Peyer's patch (tissue), 4 donors: ENCODE results near the gene TRABD2A. TPM values are rescaled to one million over a fixed set of nuclear protein-coding genes. Genes with fewer than 3 reads are reported as not detected.
"Not testable (repeated sequence)": the region's sequence is repeated elsewhere in the genome, so short reads cannot be mapped to it uniquely, and the experiment has no call there.

Source experiments
- DNase-seq, 3 donors: peaks; one replicate each; pipeline ENCODE4 v3.0.0-alpha.2; 2017 to 2019
- H3K27ac ChIP-seq, 4 donors: fragments of 200-600 bp; sonication (generic); one replicate each; pipeline ENCODE4 v1.5.1; 2016 to 2019
- H3K27me3 ChIP-seq, 2 donors: fragments of 200-600 bp; sonication (generic); one replicate each; pipeline ENCODE4 v1.5.1; 2019
- H3K36me3 ChIP-seq, 3 donors: fragments of 200-600 bp; sonication (generic); one replicate each; pipeline ENCODE4 v1.5.1; 2016 to 2019
- H3K4me1 ChIP-seq, 4 donors: fragments of 200-600 bp; sonication (generic); one replicate each; pipeline ENCODE4 v1.5.1; 2016 to 2019
- H3K4me3 ChIP-seq, 4 donors: fragments of 200-600 bp; sonication (generic); 1 replicate in 3 of 4; 2 replicates in 1 of 4; pipeline ENCODE4 v1.5.1; 2016 to 2019; ENCODE audit warnings: mild to moderate bottlenecking in 1 of 4
- H3K9me3 ChIP-seq, 4 donors: fragments of 200-600 bp; sonication (generic); one replicate each; pipeline ENCODE4 v1.5.1; 2016 to 2019; ENCODE audit warnings: mild to moderate bottlenecking in 1 of 4
- CTCF ChIP-seq, 6 experiments: fragments of 450-650 bp in 4 of 6; fragments of 200-600 bp in 2 of 6; sonication (generic) in 1 of 6; IDR thresholded peaks; one replicate each; pipeline ENCODE4 v1.5.1; 2017 to 2019; ENCODE audit warnings: antibody characterized with exemption in 6 of 6, mild to moderate bottlenecking in 3 of 6, moderate library complexity in 1 of 6
- POLR2A ChIP-seq, 2 donors: fragments of 450-650 bp; IDR thresholded peaks; one replicate each; pipeline ENCODE4 v1.5.1; 2017; ENCODE audit warnings: antibody characterized with exemption in 2 of 2, mild to moderate bottlenecking in 2 of 2, moderate library complexity in 2 of 2
- total RNA-seq, 4 donors: library from RNA; depleted of rRNA; stranded (reverse); fragments of >200 nt; gene quantifications; one replicate each; pipeline ENCODE4 v1.1.0, GENCODE V29; 2016

Gene TRABD2A
- total RNA-seq, 4 donors from 2014 or later, result 32.2 to 85.4 (median 55.0) TPM

- Histone ChIP-seq H3K36me3 (no peaks in the 10 kb centered on the region), H3K4me1 (peaks cover 0 to 32% (median 12%) of the 10 kb centered on the region in 4 donors), H3K27ac (peak overlapping the region; percentile 65 to 85 (median 70)), H3K27me3 (no peaks in the 10 kb centered on the region), H3K9me3 (no peaks in the 10 kb centered on the region), H3K4me3 (peak overlapping the region in 1 of 4 donors; percentile 22)
- TF ChIP-seq CTCF (IDR thresholded peaks at IDR 0.05) (no peak), POLR2A (IDR thresholded peaks at IDR 0.05) (peak in 1 of 2 donors; percentile 16)
- DNase-seq, result peak in 1 of 3 donors; percentile 76
These were observed 43.6 kb upstream of the TRABD2A start for GRCh38 chr2:84924173-84925106.

GRCh38 chr2:84923009-84923408 lies 42.1 kb upstream of the TRABD2A start:
- no peak overlapping the region for H3K4me3 ChIP-seq
- peaks cover 0 to 36% (median 12%) of the 10 kb centered on the region in 4 donors for H3K4me1 ChIP-seq
- H3K27me3 ChIP-seq, result no peaks in the 10 kb centered on the region
- H3K36me3 ChIP-seq, result no peaks in the 10 kb centered on the region
- DNase-seq, result no peak
- TF ChIP-seq POLR2A (IDR thresholded peaks at IDR 0.05) (no peak), CTCF (IDR thresholded peaks at IDR 0.05) (no peak)
- no peaks in the 10 kb centered on the region for H3K9me3 ChIP-seq
- peak overlapping the region in 2 of 4 donors; percentile 38 to 65 for H3K27ac ChIP-seq

GRCh38 chr2:84919885-84920580 lies 39.1 kb upstream of the TRABD2A start:
- Histone ChIP-seq H3K4me3 (no peak overlapping the region), H3K9me3 (no peaks in the 10 kb centered on the region), H3K36me3 (no peaks in the 10 kb centered on the region), H3K4me1 (peaks cover 0 to 28% (median 5%) of the 10 kb centered on the region in 4 donors), H3K27me3 (no peaks in the 10 kb centered on the region), H3K27ac (peak overlapping the region; percentile 65 to 81 (median 75))
- TF ChIP-seq POLR2A (IDR thresholded peaks at IDR 0.05) (no peak), CTCF (IDR thresholded peaks at IDR 0.05) (no peak)
- DNase-seq, result peak in 1 of 3 donors; percentile 81

- TF ChIP-seq POLR2A (IDR thresholded peaks at IDR 0.05) (no peak), CTCF (IDR thresholded peaks at IDR 0.05) (no peak)
- H3K27me3 ChIP-seq, result no peaks in the 10 kb centered on the region
- H3K27ac ChIP-seq, result no peak overlapping the region
- no peaks in the 10 kb centered on the region for H3K36me3 ChIP-seq
- DNase-seq, result no peak
- peaks cover 0 to 16% (median 2%) of the 10 kb centered on the region in 4 donors for H3K4me1 ChIP-seq
- H3K9me3 ChIP-seq, result no peaks in the 10 kb centered on the region
- H3K4me3 ChIP-seq, result no peak overlapping the region
These were observed 37.5 kb upstream of the TRABD2A start for GRCh38 chr2:84918430-84918829.

- H3K27me3 ChIP-seq, H3K27ac ChIP-seq, H3K4me3 ChIP-seq, DNase-seq, H3K9me3 ChIP-seq, H3K36me3 ChIP-seq: not testable (repeated sequence)
- H3K4me1 ChIP-seq, result peaks cover 0 to 16% (median 2%) of the 10 kb centered on the region in 4 donors
These were observed 36.9 kb upstream of the TRABD2A start for GRCh38 chr2:84917821-84918220.

GRCh38 chr2:84915675-84916074 lies 34.8 kb upstream of the TRABD2A start:
- H3K27me3 ChIP-seq, DNase-seq, H3K4me3 ChIP-seq: not testable (repeated sequence)

More at GRCh38 chr2:84915675-84916074, 34.8 kb upstream of the TRABD2A start:
- H3K9me3 ChIP-seq, H3K27ac ChIP-seq, H3K36me3 ChIP-seq: not testable (repeated sequence)
- H3K4me1 ChIP-seq, result peaks cover 0 to 20% (median 2%) of the 10 kb centered on the region in 4 donors
